ENCODE measurements around the gene RPS6KA4. TPM values are rescaled to one million over a fixed set of nuclear protein-coding genes. Genes with fewer than 3 reads are reported as not detected.

RPS6KA4 gene
- total RNA-seq, 1 donor from 2014 or later: 39.3 TPM

GRCh38 chr11:64419257-64419790 lies 60.4 kb downstream of the RPS6KA4 start:
- Histone ChIP-seq H3K4me3 (no peak overlapping the region), H3K9me3 (no peaks in the 10 kb centered on the region), H3K4me1 (no peaks in the 10 kb centered on the region), H3K36me3 (no peaks in the 10 kb centered on the region), H3K27ac (no peak overlapping the region), H3K27me3 (no peaks in the 10 kb centered on the region)
- DNase-seq (ENCODE audit: extremely low spot score in 2 of 2): no peak
- intact Hi-C loops (cut with DNase I): no loop called here
- TF ChIP-seq CTCF (IDR thresholded peaks at IDR 0.05) (no peak), POLR2AphosphoS5 (IDR thresholded peaks at IDR 0.05; ENCODE audit: insufficient read depth in 1 of 2, low read depth in 1 of 2) (no peak), POLR2A (IDR thresholded peaks at IDR 0.05) (no peak)

GRCh38 chr11:64419818-64420485 lies 61.0 kb downstream of the RPS6KA4 start:
- DNase-seq (ENCODE audit: extremely low spot score in 2 of 2): no peak
- Histone ChIP-seq H3K27me3 (no peaks in the 10 kb centered on the region), H3K27ac (no peak overlapping the region), H3K36me3 (no peaks in the 10 kb centered on the region), H3K4me1 (no peaks in the 10 kb centered on the region), H3K9me3 (no peaks in the 10 kb centered on the region), H3K4me3 (no peak overlapping the region)
- TF ChIP-seq CTCF (IDR thresholded peaks at IDR 0.05) (no peak), POLR2AphosphoS5 (IDR thresholded peaks at IDR 0.05; ENCODE audit: insufficient read depth in 1 of 2, low read depth in 1 of 2) (no peak), POLR2A (IDR thresholded peaks at IDR 0.05) (no peak)
- intact Hi-C loops (cut with DNase I): no loop called here

MicroRNA genes within 50 kb of the gene (microRNA counts, 767-probe panel; counts per million panel counts)
- 238 to 261 counts per million in 2 donors for microRNA hsa-miR-1237

Small RNA genes within 50 kb of the gene (microRNA-seq; reads per million reads assigned to microRNA genes)
- gene MIR1237 (ENCODE audit: borderline number of aligned reads, borderline replicate concordance): 1.9 reads per million
- not detected for gene MIR7155 (ENCODE audit: borderline number of aligned reads, borderline replicate concordance)

Small RNA genes within 50 kb of the gene (small RNA-seq; reads per million reads assigned to genes)
- not detected for gene MIR1237
- gene MIR7155: not detected

Other genes starting within 250 kb of the RPS6KA4 start
- gene MACROD1, start 193.0 kb upstream of the RPS6KA4 start, total RNA-seq: 61.4 TPM
- 91.3 TPM for gene STIP1, start 173.0 kb upstream of the RPS6KA4 start, total RNA-seq
- 24.3 TPM for gene FERMT3, start 152.4 kb upstream of the RPS6KA4 start, total RNA-seq
- gene TRPT1, start 133.0 kb upstream of the RPS6KA4 start, total RNA-seq: 27.7 TPM
- 38.8 TPM for gene NUDT22, start 132.9 kb upstream of the RPS6KA4 start, total RNA-seq
- gene DNAJC4, start 128.6 kb upstream of the RPS6KA4 start, total RNA-seq: 43.7 TPM
- gene VEGFB, start 124.6 kb upstream of the RPS6KA4 start, total RNA-seq: 44.9 TPM
- 66.0 TPM for gene FKBP2, start 118.1 kb upstream of the RPS6KA4 start, total RNA-seq
- gene PPP1R14B, start 112.2 kb upstream of the RPS6KA4 start, total RNA-seq: 85.2 TPM
- gene PLCB3, start 107.6 kb upstream of the RPS6KA4 start, total RNA-seq: 33.1 TPM
- gene BAD, start 74.5 kb upstream of the RPS6KA4 start, total RNA-seq: 83.5 TPM
- gene GPR137, start 73.3 kb upstream of the RPS6KA4 start, total RNA-seq: 20.6 TPM
- gene KCNK4, start 67.9 kb upstream of the RPS6KA4 start, total RNA-seq: 0.98 TPM
- not detected for gene CATSPERZ, start 58.8 kb upstream of the RPS6KA4 start, total RNA-seq
- gene ESRRA, start 53.6 kb upstream of the RPS6KA4 start, total RNA-seq: 44.4 TPM
- 195 TPM for gene TRMT112, start 41.6 kb upstream of the RPS6KA4 start, total RNA-seq
- 229 TPM for gene PRDX5, start 41.0 kb upstream of the RPS6KA4 start, total RNA-seq
- gene CCDC88B, start 19.0 kb upstream of the RPS6KA4 start, total RNA-seq: 7.9 TPM
- 0.25 TPM for gene SLC22A11, start 196.8 kb downstream of the RPS6KA4 start, total RNA-seq
- not detected for gene SLC22A12, start 232.1 kb downstream of the RPS6KA4 start, total RNA-seq

Measured in vagina (tissue), 2 donors.